ENCODE results near the gene HASPIN.

The HASPIN gene

DNA sequence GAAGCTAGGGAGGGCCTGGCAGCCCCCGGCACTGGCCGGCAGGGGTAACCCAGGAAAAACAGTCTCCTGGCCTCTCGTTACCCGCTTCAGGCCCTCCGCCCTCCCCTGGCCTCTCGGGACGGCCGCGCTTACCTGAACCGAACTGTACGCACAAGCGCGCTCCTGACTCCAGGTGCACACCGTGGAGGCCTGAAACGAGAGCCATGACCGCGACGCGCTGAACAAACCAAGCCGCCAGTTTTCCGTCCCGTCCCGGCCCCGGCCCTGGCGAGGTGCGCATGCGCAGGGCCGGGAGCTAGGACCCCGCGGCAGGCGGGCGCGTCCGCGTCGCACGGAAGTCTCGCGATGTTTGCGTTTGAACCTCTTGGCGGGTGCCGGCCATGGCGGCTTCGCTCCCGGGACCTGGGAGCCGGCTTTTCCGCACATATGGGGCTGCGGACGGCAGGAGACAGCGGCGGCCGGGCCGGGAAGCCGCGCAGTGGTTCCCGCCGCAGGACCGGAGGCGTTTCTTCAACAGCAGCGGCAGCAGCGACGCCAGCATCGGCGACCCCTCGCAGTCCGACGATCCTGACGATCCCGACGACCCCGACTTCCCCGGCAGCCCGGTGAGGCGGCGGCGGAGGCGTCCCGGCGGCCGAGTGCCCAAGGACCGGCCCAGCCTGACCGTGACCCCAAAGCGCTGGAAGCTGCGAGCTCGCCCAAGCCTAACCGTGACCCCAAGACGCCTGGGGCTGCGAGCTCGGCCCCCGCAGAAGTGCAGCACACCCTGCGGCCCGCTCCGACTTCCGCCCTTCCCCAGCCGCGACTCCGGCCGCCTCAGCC is at the start of gene HASPIN:
Gene HASPIN, plus strand, starts transcription at position 348 of the 822 bp plus-strand sequence. Its CDS starts 33 bp downstream, at position 381.
- peak; percentile 85 for DNase-seq (ENCODE audit: low spot score)

DNA sequence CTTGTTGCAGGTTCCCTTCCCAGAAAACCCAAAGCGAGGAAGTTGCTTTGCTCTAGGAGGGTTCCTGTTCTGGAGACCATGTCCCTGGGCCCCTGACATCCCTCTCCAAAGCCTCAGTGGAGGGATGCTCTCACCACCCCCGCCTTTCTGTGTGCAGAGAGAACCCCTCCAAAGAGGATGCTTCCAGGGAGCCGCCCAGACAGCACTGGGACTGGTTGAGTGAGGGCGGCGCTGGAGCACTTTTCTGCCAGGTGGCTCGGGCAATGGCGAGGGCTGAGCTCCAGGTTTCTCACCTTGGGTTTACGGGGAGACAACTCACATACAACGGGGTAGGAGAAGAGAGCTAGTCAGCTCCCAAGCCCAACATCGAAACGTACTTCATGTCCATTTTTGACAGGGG is 47.8 kb upstream of the HASPIN start:
- DNase-seq (ENCODE audit: low spot score), result no peak

DNA sequence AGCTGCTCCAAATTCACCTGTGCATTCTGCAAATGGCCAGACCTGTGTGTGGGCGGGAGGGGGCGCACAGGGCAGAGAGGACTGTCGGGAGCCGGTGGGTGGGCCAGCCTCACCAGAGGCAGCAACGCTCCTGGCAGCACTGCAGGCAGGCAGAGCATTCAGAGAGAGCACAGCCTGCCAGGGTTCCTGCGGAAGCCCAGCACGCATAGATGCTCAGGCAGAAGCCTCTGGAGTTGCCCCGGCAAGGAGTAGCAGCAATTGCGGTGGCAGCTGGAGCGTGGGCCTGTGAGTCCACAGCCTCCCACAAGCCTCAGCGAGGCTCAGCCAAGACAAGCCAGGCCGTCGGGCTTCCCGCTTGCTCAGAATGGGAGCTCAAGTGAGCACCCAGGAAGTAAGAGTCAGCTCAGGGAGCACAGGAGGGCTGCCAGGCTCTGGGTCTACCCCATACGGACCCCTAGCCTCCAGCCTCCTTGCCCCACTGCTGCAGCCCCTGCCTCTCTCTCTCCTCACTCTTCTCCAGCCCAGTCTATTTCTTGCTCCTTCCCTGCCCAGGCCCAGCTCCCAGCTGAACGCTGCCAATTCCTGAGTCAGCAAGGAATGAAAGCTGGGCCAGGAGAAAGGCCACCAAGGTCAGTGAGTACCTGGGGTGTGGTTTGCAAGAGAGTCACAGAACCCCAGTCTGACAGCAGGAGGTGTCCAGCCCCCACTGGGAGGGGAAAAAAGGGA is 45.4 kb upstream of the HASPIN start:
- no peak for DNase-seq (ENCODE audit: low spot score)

DNA sequence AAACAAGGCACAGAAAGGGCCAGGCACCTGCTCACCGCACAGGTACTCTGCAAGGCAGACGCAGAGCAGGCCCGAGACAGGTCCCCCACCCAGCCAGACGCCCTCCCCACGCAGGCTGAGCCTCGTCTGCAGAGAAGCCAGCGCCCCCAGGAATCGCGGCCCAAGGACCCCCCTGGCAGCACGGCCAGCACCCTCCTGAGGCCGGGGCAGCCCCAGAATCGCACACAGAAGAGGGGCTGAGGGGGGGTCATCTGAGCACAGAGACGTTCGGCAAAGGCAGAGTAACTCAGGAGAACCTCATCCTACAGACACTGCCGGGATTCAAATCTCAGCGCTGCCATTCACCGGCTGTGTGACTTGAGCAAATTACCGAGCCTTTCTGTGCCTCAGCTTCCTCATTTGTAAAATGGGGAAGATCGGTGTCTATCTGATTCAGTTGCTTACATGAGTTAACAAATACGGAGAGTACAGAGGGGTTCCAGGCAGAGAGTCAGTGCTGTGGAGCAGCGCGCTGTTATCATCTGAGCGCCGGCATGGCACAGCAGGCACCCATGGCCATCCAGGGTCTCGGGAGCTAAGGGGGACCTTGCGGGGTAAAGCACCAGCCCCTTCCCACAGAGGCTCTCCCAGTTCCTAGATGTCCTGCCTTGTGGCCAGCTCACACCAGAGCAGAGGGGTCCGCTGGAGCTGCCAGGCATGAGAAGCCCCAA is 44.7 kb upstream of the HASPIN start:
- no peak for DNase-seq (ENCODE audit: low spot score)

DNA sequence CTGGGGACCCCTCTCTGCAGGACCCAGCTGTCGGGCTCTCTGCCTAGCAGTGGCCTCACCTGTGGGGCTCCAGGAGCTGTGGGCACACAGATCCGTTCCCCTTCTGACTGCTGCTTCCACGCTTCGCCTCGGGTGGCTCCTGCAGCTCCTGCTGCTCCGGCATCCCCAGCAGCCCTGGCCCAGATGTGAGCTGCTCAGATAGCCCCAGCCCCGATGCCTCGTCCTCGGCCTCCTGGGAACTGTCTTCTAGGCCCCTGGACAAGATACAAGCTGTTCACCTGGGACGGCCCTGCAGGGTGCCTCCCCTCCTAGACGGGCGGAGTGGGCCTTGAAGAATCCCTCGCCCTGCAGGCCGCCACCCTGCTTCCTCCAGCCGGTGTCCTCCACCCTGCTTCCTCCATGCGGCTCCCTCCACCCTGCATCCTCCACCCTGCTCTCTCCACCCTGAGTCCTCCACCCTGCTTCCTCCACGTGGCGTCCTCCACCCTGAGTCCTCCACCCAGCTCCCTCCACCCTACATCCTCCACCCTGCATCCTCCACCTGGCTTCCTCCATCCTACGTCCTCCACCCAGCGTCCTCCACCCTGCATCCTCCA is 44.1 kb upstream of the HASPIN start:
- DNase-seq (ENCODE audit: low spot score), result no peak

DNA sequence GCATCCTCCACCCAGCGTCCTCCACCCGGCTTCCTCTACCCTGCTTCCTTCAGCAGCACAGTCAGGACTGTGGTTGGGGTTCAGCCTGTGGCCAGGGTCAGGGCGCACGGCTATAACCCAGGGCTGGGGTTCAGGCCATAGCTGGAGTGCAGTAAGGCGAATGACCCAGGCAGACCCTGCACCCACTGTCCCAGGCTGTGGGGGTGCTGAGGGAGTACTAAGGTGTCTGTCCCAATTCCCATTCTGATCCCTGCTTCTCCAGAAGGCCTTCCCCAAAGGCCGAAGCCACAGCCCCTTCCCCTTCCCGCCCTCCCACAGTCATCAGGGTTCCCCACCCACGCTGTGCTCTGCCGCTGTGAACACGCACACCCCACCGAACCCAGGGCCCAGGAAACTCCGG is 42.6 kb upstream of the HASPIN start:
- DNase-seq (ENCODE audit: low spot score), result no peak

DNA sequence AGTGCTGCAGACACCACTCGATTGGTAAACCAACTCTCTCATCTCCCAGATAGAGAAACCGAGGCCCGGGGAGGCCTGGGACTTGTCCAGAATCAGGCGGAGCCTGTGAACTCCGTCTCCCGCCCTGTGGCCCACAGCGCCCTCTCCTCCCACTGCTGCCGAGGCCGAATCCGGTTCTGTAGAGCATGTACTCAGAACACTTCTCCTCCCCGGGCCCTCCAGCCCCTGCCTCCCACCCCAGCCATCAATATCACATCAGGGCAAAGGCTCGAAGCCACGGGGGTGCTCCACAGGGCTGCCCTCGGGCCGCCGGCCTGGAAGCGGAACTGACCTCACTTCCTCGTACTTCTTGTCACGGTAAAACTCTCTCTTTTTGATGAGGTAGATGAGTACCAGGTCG is 42.1 kb upstream of the HASPIN start:
- no peak for DNase-seq (ENCODE audit: low spot score)

GRCh38 chr17:3682033-3682432 is 41.7 kb upstream of the HASPIN start:
- DNase-seq (ENCODE audit: low spot score), result no peak

- DNase-seq (ENCODE audit: low spot score), result no peak
These were observed 40.6 kb upstream of the HASPIN start for GRCh38 chr17:3683054-3683511.

DNA sequence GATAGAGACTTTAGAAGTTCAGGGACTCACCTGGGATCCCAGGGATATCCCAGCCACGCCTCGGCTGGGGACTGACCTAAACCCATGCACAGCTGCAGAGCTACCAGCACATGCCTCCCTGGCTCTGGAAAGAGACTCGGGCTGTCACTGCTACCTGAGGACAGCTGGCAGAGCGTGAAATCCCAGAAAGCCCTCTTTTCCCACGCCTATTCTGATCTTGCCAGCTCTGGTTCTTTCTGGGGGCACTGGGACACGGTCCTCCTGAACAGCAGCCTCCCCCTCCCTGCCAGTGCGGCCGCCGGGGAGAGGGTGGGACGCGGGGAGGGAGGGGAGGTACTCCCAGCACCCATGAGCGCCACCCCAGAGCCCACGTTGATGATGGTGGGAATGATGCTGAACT is 38.5 kb upstream of the HASPIN start:
- DNase-seq (ENCODE audit: low spot score), result no peak

DNA sequence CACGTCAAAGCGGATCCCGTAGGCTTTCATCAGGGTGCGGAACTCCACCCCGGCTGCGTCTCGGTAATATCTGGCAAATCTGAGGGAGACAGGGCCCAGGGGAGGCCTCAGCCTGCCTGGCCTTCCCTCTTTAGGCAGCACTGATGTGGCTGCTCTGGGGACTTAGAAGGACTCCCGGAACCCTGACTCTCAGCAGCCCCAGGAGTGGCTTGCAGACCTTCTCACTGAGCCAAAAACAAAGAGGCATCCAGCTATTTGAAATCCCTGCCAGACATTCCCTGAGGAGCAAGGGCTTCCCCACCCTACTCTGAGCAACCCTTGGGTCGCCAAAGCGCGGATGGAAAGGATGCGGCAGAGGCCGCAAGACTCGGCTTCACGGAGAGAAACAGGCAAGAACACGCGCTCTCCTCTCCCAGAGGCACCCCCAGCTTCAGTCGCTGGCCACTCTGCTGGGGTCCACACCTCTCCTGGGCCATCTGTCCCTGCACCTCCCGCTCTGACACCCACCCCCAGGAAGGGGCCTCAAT is 35.6 kb upstream of the HASPIN start:
- DNase-seq (ENCODE audit: low spot score), result no peak

DNA sequence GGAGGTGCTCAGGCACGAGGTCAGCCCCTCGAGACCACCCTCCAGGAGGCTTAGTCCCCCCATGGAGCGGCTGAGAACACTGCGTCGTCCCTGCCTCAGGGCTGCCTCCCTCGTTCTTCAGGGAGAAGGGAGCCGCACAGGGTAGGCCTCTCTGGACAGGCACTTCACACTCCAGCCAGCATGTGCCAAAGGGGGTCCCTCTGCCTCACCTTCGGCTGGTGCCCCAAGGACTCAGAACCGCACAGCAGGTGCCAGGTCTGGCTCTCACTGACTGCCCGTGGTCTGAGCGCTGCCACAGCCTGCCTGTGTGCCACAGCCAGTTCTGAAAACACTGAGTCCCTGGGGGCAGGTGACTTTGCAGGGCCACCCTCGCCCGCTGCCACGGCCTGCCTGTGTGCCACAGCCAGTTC is 34.8 kb upstream of the HASPIN start:
- DNase-seq (ENCODE audit: low spot score), result no peak

- DNase-seq (ENCODE audit: low spot score), result no peak
These were observed 34.2 kb upstream of the HASPIN start for GRCh38 chr17:3689262-3690093.

GRCh38 chr17:3690094-3690715 is 33.5 kb upstream of the HASPIN start:
- no peak for DNase-seq (ENCODE audit: low spot score)

- DNase-seq (ENCODE audit: low spot score), result no peak
These were observed 32.1 kb upstream of the HASPIN start for GRCh38 chr17:3691617-3692067.

DNA sequence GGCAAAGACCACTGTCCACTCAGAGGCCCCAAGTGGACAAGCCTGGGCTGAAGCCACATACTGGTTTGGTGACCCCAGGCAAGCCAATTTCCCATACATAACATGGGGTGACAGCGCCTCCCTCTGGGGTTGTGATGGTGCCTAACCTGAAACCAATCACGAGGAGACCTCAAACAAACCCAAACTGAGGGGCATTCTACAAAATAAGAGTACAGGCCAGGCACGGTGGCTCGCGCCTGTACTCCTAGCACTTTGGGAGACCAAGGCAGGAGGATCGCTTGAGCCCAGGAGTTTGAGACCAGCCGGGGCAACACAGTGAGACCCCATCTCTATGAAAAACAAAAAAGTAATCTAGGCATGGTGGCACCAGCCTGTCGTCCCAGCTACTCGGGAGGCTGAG is 31.4 kb upstream of the HASPIN start:
- no peak for DNase-seq (ENCODE audit: low spot score)

GRCh38 chr17:3693141-3693540 is 30.6 kb upstream of the HASPIN start:
- DNase-seq (ENCODE audit: low spot score), result no peak

DNA sequence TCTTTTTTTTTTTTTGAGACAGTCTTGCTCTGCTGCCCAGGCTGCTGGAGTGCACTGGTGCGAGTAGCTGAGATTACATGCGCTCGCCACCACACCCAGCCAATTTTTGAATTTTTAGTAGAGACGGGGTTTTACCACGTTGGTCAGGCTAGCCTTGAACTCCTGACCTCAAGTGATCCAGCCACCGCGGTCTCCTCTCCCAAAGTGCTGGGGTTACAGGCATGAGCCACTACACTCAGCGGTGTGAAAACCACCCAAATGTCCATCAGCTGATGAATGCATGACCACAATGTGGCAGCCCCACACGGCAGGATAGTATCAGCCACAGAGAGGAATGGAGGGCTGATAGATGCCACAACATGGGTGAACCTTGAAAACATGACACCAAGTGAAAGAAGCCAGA is 29.9 kb upstream of the HASPIN start:
- no peak for DNase-seq (ENCODE audit: low spot score)

DNA sequence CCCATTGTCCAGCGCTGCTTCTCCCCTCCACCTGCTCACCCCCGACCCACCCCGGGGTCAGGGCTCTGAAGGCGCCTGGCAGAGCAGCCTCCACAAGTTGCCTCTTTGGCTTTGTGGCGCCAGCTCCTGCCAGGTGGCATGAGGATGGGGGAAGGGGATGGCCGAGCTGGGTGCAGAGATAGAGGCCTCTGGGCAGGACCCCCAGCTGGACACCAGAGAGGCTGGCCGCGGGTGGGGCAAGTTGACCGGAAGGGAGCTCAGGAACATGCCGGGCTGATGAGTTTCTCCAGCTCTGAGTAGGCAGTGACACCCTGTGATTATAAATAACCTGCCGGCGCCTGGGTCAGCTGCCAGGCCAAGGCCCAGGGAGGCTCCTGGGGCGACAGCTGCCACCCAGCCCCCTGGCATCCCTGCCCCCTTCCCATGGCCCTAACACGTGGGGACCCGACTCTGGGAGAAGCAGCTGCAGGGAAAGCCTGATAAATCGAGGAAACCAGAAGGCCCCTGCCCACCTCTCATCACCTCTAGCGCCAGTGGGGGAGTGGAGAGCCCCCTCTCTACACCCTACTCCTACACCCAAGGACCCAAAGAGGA is 28.5 kb upstream of the HASPIN start:
- DNase-seq (ENCODE audit: low spot score), result no peak

DNA sequence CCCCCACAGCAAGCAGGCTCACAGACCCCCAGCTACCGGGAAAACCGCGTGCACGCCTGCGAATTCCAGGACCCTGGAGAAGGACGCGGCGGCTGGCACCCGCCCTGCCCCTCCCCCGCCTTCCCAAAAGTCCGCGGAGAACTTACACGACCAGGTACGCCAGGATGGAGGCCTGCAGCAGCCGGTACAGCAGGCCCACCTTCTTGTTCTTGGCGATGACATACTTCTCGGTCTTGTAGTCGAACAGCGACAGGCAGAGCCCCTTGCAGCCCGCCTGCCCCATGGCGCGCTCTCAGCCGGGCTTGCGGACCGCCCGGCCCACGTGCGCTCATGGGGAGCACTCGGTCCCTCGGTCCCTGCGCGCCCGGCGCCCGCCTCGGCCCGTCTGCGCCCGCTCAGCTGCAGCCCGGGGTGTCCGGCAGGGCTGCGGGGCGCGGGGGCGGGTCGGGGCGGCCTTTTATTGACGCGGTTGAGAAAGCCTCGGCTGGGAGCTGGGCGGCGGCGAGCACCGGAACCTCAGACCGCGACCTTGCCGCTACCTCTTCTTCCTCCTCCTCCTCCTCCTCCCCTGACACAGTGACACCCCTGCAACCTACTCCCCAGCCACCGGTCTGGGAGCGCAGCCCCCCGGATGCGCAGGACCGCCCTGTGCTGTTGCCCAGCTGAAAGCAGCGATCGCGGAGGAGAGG is 27.8 kb upstream of the HASPIN start, which contains the start of gene P2RX5:
Gene P2RX5, minus strand, starts transcription at position 433 of the 689 bp plus-strand sequence. Its CDS starts 150 bp downstream, at position 283.
- no peak for DNase-seq (ENCODE audit: low spot score)

Measured in putamen (tissue), 1 donor.